H1 (cell line): ENCODE measurements around the gene UQCRQ. TPM values are rescaled to one million over a fixed set of nuclear protein-coding genes. Genes with fewer than 3 reads are reported as not detected.

Experiments
- CTCF ChIA-PET: fragments of 300-600 bp; sonication (Branson Sonifier 250); formaldehyde crosslinking; loops from one replicate; lab custom pipeline; 2021; ENCODE audit not compliant: partially characterized antibody; lab: Charles Lee
- POLR2A ChIA-PET: fragments of 300-600 bp; sonication (Branson Sonifier 250); formaldehyde crosslinking; loops from one replicate; lab custom pipeline; 2021; ENCODE audit warnings: inconsistent platforms; ENCODE audit not compliant: partially characterized antibody; lab: Charles Lee
- DNase-seq, 2 experiments: peaks; one replicate each; pipeline versions ENCODE4 v3.0.0 to v3.0.0-alpha.2; 2010 to 2022; ENCODE audit warnings: low spot score in 2 of 2, low read depth in 1 of 2, mixed read lengths in 1 of 2
- FAIRE-seq: peaks from 2 replicates; lab custom pipeline; 2011; peaks lifted over from hg19 to GRCh38; lab: Jason Lieb, UNC
- H2AFZ ChIP-seq: 2 replicates; pipeline ENCODE4 v1.8.1; 2012; ENCODE audit warnings: low read length, inconsistent platforms
- H2AK5ac ChIP-seq: 2 replicates; pipeline ENCODE4 v1.6.1; 2013; ENCODE audit warnings: low read depth, low read length
- H2BK120ac ChIP-seq: replicated peaks from 2 replicates; pipeline ENCODE3; 2013; ENCODE audit warnings: low read depth, low read length, inconsistent platforms
- H2BK12ac ChIP-seq: 2 replicates; pipeline ENCODE4 v1.6.1; 2013; ENCODE audit warnings: low read depth, low read length
- H2BK15ac ChIP-seq: 2 replicates; pipeline ENCODE4 v1.6.1; 2013; ENCODE audit warnings: low read length
- H2BK20ac ChIP-seq: 2 replicates; pipeline ENCODE4 v1.6.1; 2013; ENCODE audit warnings: low read length
- H2BK5ac ChIP-seq: 2 replicates; pipeline ENCODE4 v1.6.1; 2013; ENCODE audit warnings: low read depth, low read length
- H3K14ac ChIP-seq: 2 replicates; pipeline ENCODE4 v1.6.1; 2013; ENCODE audit warnings: inconsistent platforms; ENCODE audit not compliant: insufficient read length
- H3K18ac ChIP-seq: 2 replicates; pipeline ENCODE4 v1.6.1; 2013; ENCODE audit warnings: low read length; ENCODE audit errors: extremely low read depth
- H3K23ac ChIP-seq: 2 replicates; pipeline ENCODE4 v1.6.1; 2013; ENCODE audit warnings: inconsistent platforms; ENCODE audit not compliant: insufficient read length
- H3K23me2 ChIP-seq: 2 replicates; pipeline ENCODE4 v1.6.1; 2013; ENCODE audit warnings: low read depth, low read length
- H3K27ac ChIP-seq: 2 replicates; pipeline ENCODE4 v1.6.1; 2011; ENCODE audit warnings: low read depth, low read length, inconsistent platforms
- H3K27me3 ChIP-seq, 4 experiments: replicated peaks in 1 of 4; 1 replicate in 1 of 4; 2 replicates in 3 of 4; pipeline versions ENCODE4 v1.6.1 to v1.8.1; 2011 to 2013; ENCODE audit warnings: low read length in 3 of 4, mild to moderate bottlenecking in 3 of 4, inconsistent platforms in 2 of 4, mixed read lengths in 2 of 4, moderate library complexity in 1 of 4; ENCODE audit not compliant: control insufficient read depth in 3 of 4, insufficient read depth in 3 of 4; ENCODE audit errors: extremely low read depth in 1 of 4
- H3K36me3 ChIP-seq, 4 experiments: 2 replicates each; pipeline versions ENCODE4 v1.6.1 to v1.8.1; 2011 to 2013; ENCODE audit warnings: mild to moderate bottlenecking in 4 of 4, low read length in 3 of 4, moderate library complexity in 2 of 4, control low read depth in 1 of 4, inconsistent platforms in 1 of 4; ENCODE audit not compliant: insufficient read depth in 4 of 4, control insufficient read depth in 2 of 4
- H3K4ac ChIP-seq: replicated peaks from 2 replicates; pipeline ENCODE3; 2013; ENCODE audit warnings: low read length, low read depth, mixed read lengths, inconsistent platforms; ENCODE audit not compliant: insufficient read length
- H3K4me1 ChIP-seq, 4 experiments: replicated peaks in 1 of 4; 1 replicate in 1 of 4; 2 replicates in 3 of 4; pipeline versions ENCODE4 v1.6.1 to v1.8.1; 2011 to 2013; ENCODE audit warnings: low read length in 3 of 4, inconsistent platforms in 2 of 4, mixed read lengths in 1 of 4; ENCODE audit not compliant: insufficient read depth in 4 of 4, control insufficient read depth in 3 of 4
- H3K4me2 ChIP-seq, 2 experiments: 2 replicates each; pipeline versions ENCODE4 v1.6.1 to v1.8.1; 2011 to 2013; ENCODE audit warnings: low read depth in 2 of 2, low read length in 2 of 2, control low read depth in 1 of 2, inconsistent platforms in 1 of 2, mild to moderate bottlenecking in 1 of 2; ENCODE audit not compliant: insufficient read depth in 1 of 2
- H3K4me3 ChIP-seq, 4 experiments: fragments of 200-600, 300-600 bp in 1 of 4; sonication (generic), shearing (Covaris generic), sonication (Bioruptor Twin) in 1 of 4; 2 replicates each; pipeline versions ENCODE4 v1.5.1 to v1.8.1; 2011 to 2016; ENCODE audit warnings: low read length in 4 of 4, low read depth in 3 of 4, control low read depth in 2 of 4, inconsistent platforms in 2 of 4, mild to moderate bottlenecking in 2 of 4, mixed read lengths in 1 of 4, moderate library complexity in 1 of 4; ENCODE audit not compliant: insufficient read depth in 2 of 4; ENCODE audit errors: extremely low read depth in 1 of 4
- H3K56ac ChIP-seq: replicated peaks from 2 replicates; pipeline ENCODE3; 2013; ENCODE audit warnings: low read depth, mild to moderate bottlenecking, mixed read lengths, low read length, inconsistent platforms; ENCODE audit not compliant: insufficient read length
- H3K79me1 ChIP-seq: 2 replicates; pipeline ENCODE4 v1.6.1; 2013; ENCODE audit warnings: low read depth, low read length, control low read depth
- H3K79me2 ChIP-seq, 2 experiments: 2 replicates each; pipeline versions ENCODE4 v1.6.1 to v1.8.1; 2012 to 2013; ENCODE audit warnings: low read length in 2 of 2, mild to moderate bottlenecking in 2 of 2, inconsistent platforms in 1 of 2; ENCODE audit not compliant: insufficient read depth in 2 of 2, control insufficient read depth in 1 of 2
- H3K9ac ChIP-seq, 4 experiments: replicated peaks in 1 of 4; 1 replicate in 1 of 4; 2 replicates in 3 of 4; pipeline versions ENCODE4 v1.6.1 to v1.8.1; 2011 to 2013; ENCODE audit warnings: low read depth in 3 of 4, low read length in 3 of 4, control low read depth in 2 of 4, mild to moderate bottlenecking in 2 of 4, moderate library complexity in 2 of 4, inconsistent platforms in 1 of 4; ENCODE audit errors: extremely low read depth in 1 of 4
- H3K9me3 ChIP-seq, 2 experiments: 2 replicates each; pipeline versions ENCODE4 v1.6.1 to v1.8.1; 2012 to 2013; ENCODE audit warnings: mild to moderate bottlenecking in 2 of 2, moderate library complexity in 2 of 2, control low read depth in 1 of 2, inconsistent platforms in 1 of 2, low read depth in 1 of 2, low read length in 1 of 2, mixed read lengths in 1 of 2; ENCODE audit not compliant: insufficient read depth in 2 of 2
- H4K20me1 ChIP-seq, 2 experiments: replicated peaks in 1 of 2; 2 replicates each; pipeline versions ENCODE3 to v1.8.1; 2011 to 2013; ENCODE audit warnings: inconsistent platforms in 2 of 2, low read length in 2 of 2, mild to moderate bottlenecking in 1 of 2; ENCODE audit not compliant: insufficient read depth in 2 of 2, control insufficient read depth in 1 of 2
- H4K5ac ChIP-seq: 2 replicates; pipeline ENCODE4 v1.6.1; 2013; ENCODE audit warnings: low read length, low read depth, mixed read lengths, inconsistent platforms; ENCODE audit not compliant: insufficient read length
- H4K8ac ChIP-seq: 2 replicates; pipeline ENCODE4 v1.8.0; 2013; ENCODE audit warnings: mild to moderate bottlenecking, moderate library complexity, low read length, inconsistent platforms; ENCODE audit not compliant: insufficient read depth; ENCODE audit errors: extremely low read depth
- H4K91ac ChIP-seq: replicated peaks from 2 replicates; pipeline ENCODE3; 2013; ENCODE audit warnings: low read length, mixed read lengths, inconsistent platforms; ENCODE audit not compliant: insufficient read length
- SAP30 ChIP-seq: fragments of 300-600 bp; sonication (generic); IDR thresholded peaks from 2 replicates; pipeline ENCODE4 v1.7.1; 2012; ENCODE audit warnings: low read length, moderate library complexity, mild to moderate bottlenecking, inconsistent platforms; ENCODE audit not compliant: insufficient read depth, insufficient replicate concordance
- WGBS, 2 experiments: shearing (Covaris generic) in 1 of 2; methylation state at CpG; one replicate each; pipeline versions ENCODE4 v1.1.6 to v1.1.7; 2013 to 2015; ENCODE audit warnings: low lambda C conversion rate in 2 of 2, mixed read lengths in 2 of 2, inconsistent platforms in 1 of 2, low coverage in 1 of 2, missing lambda C conversion rate in 1 of 2; ENCODE audit not compliant: insufficient replicate concordance in 2 of 2, insufficient coverage in 1 of 2, insufficient read length in 1 of 2; ENCODE audit errors: extremely low coverage in 1 of 2, missing lambda C conversion rate in 1 of 2; 5-methylcytosine and 5-hydroxymethylcytosine counted together
- polyA plus RNA-seq, 7 experiments: library from polyadenylated mRNA; depleted of rRNA in 3 of 7; stranded (reverse) in 5 of 7; unstranded in 2 of 7; fragments of >200 nt in 5 of 7; fragments of 200-250 nt in 2 of 7; gene quantifications; 1 replicate in 5 of 7; 2 replicates in 1 of 7; 4 replicates in 1 of 7; pipeline versions ENCODE4 v1.2.1 to v1.2.3, GENCODE V29; 2011 to 2013; ENCODE audit warnings: missing spikeins in 2 of 7, mixed read lengths in 2 of 7
- total RNA-seq: library from RNA; stranded (reverse); fragmentation: NEBNext Ultra II Directional; extraction: Animal tissue kit (Norgen Biotek cat#: 25700); gene quantifications from 2 replicates; pipeline ENCODE4 v1.2.1, GENCODE V29; 2021

The UQCRQ gene
- total and polyA plus RNA-seq, 2 of the 8 experiments (the other 6 are each of a cell fraction or from before 2014, with no cell fraction given): 177 to 293 TPM

- Histone ChIP-seq H2BK5ac (no peak overlapping the region), H3K27me3 (no peaks in the 10 kb centered on the region), H4K20me1 (no peaks in the 10 kb centered on the region), H3K14ac (no peak overlapping the region), H2BK15ac (no peak overlapping the region), H4K5ac (no peak overlapping the region), H3K27ac (no peak overlapping the region), H2AFZ (no peak overlapping the region), H3K23ac (no peak overlapping the region), H3K9ac (no peak overlapping the region), H4K91ac (no peak overlapping the region), H3K79me2 (no peaks in the 10 kb centered on the region), H3K4me2 (no peak overlapping the region), H3K56ac (no peak overlapping the region), H3K23me2 (no peaks in the 10 kb centered on the region), H3K4me1 (peaks cover 0 to 1% (median 0%) of the 10 kb centered on the region in 4 experiments; a peak in 1 of 7 replicates), H3K4ac (no peak overlapping the region), H3K36me3 (no peaks in the 10 kb centered on the region), H3K9me3 (no peaks in the 10 kb centered on the region), H2BK12ac (no peak overlapping the region), H3K18ac (no peak overlapping the region), H4K8ac (no peak overlapping the region), H2BK120ac (no peak overlapping the region), H2BK20ac (no peak overlapping the region), H2AK5ac (no peak overlapping the region), H3K4me3 (no peak overlapping the region), H3K79me1 (no peaks in the 10 kb centered on the region)
- 86% methylated on average over 3 of the region's 3 CpGs; no CpG with 5 or more reads in 1 of the 2 experiments for WGBS, 2 experiments
- no peak for FAIRE-seq
- POLR2A ChIA-PET: interaction anchor here (1.5 to 1.6 kb wide), 3 partner anchors 10 to 30 kb away, joined by 3 to 4 read pairs (median 3); partner anchors contain the start of genes GDF9 and UQCRQ
- no peak for DNase-seq
- CTCF ChIA-PET: interaction anchor here (1.8 to 32.2 kb wide), 3 partner anchors 8 to 24 kb away, joined by 4 to 465 read pairs (median 30); partner anchors contain the start of genes GDF9, SHROOM1 and UQCRQ
- no peak for TF ChIP-seq SAP30
Measured at GRCh38 chr5:132853323-132853722, 13.1 kb upstream of the UQCRQ start.
